HG02973 (cell line): ENCODE data around the gene HOXC13.

Source experiments
- ATAC-seq: cut with Tn5 transposase; IDR thresholded peaks from one replicate; pipeline ENCODE4 v1.9.1; 2021; ENCODE audit warnings: moderate library complexity; ENCODE audit not compliant: unreplicated experiment

HOXC13 gene, protein sequence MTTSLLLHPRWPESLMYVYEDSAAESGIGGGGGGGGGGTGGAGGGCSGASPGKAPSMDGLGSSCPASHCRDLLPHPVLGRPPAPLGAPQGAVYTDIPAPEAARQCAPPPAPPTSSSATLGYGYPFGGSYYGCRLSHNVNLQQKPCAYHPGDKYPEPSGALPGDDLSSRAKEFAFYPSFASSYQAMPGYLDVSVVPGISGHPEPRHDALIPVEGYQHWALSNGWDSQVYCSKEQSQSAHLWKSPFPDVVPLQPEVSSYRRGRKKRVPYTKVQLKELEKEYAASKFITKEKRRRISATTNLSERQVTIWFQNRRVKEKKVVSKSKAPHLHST

DNA sequence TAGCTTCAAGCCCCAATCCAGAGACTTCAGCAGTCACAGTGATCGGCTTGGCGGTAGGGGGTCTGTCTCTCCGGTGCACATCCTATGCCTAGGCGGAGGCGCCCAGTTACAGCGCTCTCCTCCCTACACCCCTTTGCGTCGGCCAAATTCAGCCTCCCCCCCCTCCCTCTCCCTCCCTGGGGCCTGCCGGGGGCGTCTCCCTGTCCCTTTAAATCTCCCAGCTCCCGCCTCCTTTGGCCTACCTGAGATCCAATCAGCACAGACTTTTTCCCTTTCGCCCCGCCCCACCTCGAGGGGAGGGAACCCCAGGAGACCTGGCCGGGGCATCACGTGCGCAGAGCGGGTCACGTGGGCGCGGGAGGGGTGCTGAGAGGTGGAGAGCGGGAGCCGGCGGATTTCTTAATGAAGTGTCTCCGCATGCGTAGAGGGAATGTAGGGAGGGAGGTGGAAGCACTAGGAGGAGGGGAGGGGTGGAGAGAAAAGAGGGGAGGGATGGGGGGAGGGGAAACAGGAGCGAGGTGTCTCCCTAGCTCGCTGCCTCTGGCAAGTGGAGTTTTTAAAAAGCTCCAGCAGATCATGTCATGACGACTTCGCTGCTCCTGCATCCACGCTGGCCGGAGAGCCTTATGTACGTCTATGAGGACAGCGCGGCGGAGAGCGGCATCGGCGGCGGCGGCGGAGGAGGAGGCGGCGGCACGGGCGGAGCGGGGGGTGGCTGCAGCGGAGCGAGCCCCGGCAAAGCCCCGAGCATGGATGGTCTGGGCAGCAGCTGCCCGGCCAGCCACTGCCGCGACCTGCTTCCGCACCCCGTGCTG is at the start of gene HOXC13:
Gene HOXC13 (plus strand): TSS at position 506 of the 815 bp plus-strand sequence. CDS start 76 bp downstream, at position 582.
- no peak for ATAC-seq

- no peak for ATAC-seq
Observed at GRCh38 chr12:53890081-53890480, 48.5 kb upstream of the HOXC13 start.

DNA sequence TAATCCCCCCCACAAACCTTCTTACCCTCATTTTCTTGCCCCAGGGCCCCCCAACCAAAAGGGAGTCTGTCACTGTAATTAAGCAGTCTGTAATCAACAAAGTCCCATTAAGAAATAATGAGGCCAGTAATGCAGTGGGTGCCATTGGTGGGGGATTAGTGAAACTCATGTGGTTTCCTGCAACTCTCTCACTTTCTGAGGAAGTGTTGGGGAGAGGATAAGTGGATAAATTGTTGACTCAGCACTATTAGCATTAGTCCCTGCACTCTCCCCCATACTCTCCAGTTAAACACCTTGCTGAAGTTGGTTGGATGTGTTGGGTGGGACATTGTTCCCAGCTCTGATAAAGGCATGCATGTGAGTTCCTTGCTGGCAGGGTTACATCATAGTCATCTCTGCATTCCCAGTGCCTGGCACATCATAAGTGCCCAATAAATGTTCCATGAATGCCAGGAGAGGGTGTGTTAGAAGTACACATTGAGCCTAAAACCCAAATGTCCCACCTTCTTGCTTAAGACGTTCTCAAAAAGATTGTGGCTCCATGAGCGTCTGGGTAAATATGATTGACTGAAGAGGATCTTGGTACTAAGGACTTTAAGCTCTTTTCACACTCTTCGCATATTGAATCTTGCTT is 45.8 kb upstream of the HOXC13 start:
- ATAC-seq = no peak

- no peak for ATAC-seq
Observed at GRCh38 chr12:53899230-53899629, 39.4 kb upstream of the HOXC13 start.

GRCh38 chr12:53907103-53907502 is 31.5 kb upstream of the HOXC13 start:
- ATAC-seq = no peak

- no peak for ATAC-seq
Observed at GRCh38 chr12:53916788-53917655, 21.6 kb upstream of the HOXC13 start.

GRCh38 chr12:53924521-53925405 is 13.9 kb upstream of the HOXC13 start:
- ATAC-seq = no peak

DNA sequence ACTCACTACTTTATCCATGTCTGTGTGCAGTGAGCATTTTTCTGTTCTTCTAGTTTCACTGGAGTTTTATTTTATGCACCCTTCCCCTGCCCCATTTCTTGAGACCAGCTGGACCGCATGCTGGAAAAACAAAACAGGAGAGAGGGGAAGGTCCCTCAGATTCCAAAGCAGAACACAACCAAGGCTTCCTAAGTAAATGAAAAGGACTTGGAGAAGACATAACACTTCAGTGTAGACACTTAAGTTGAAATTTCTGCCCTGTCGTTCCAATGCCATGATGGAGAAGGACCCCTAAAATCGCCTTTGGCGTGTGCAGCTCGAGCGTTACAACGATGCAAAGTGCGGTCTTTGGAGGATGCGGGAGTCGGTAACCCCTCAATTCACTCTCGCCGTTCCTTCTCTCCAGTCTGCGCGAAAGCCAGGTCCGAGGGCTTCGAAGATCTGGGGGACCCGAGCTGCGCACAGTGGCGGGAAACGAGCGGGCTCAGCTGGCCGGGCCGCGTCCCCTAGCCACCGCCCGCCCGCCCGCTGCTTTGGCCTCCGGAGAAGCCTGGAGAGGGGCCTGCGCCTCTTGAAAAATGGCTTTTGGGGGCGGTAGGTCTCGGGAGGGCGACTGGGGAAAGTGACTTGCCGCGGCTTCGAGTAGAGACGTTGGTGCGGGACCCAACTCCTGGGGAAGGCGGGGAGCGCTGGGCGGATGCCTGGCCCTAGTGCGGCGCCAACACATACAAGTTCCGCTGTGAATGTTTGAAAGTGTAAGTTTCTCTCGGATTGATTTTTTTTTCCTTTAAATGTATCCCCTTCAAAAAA is 11.2 kb upstream of the HOXC13 start:
- no peak for ATAC-seq

GRCh38 chr12:53928054-53928835 is 10.4 kb upstream of the HOXC13 start:
- ATAC-seq = no peak

DNA sequence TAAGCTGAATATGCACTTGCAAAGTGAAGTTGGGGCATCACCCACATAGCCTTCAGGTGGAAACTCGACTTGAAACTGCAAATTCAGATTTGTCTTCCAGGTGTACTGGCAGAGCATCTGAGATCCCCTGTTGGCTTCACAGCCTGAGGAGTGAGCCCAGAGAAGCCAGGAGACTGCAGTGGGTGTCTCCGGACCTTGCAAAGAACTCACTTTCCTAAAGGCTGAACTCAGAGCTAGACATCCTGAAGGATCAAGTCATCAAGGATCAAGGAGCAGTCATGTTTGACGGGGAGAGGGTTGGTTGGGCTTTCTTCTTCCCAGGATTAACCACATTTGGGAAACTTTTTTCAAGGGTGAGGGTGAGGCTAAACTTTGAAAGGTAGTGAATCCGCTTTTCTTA is 9.1 kb upstream of the HOXC13 start:
- ATAC-seq = no peak

DNA sequence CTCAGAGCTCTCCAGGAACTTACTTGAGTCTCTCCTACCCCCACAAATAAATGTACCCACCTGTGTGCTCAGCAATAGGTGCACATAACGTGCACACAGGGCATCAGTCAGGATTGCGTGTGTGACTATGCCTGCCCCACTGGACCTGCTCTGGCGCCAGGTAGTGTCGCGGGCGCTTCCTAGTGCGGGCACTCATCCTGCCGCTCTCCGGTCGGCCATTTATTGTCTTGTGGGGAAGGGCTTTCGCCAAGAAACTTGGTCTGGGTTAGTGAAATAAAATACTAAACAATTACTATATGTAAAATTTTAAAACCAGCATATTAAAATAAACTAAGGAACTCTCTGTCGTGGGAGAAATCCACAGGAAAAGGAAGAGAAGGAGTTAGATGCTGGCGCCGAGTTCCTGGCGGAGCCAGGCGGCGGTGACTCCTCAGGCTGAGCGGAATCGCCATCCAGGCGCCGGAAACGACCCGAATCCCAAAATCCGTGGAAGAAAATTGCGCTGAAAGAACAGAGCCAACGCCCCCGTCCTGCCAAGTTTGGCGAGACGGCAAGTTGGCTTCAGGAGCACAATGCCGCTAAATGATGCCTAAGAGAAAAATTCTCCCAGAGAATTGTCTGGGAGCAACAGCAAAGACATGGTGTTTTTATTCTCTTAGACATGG is 7.9 kb upstream of the HOXC13 start:
- no peak for ATAC-seq

DNA sequence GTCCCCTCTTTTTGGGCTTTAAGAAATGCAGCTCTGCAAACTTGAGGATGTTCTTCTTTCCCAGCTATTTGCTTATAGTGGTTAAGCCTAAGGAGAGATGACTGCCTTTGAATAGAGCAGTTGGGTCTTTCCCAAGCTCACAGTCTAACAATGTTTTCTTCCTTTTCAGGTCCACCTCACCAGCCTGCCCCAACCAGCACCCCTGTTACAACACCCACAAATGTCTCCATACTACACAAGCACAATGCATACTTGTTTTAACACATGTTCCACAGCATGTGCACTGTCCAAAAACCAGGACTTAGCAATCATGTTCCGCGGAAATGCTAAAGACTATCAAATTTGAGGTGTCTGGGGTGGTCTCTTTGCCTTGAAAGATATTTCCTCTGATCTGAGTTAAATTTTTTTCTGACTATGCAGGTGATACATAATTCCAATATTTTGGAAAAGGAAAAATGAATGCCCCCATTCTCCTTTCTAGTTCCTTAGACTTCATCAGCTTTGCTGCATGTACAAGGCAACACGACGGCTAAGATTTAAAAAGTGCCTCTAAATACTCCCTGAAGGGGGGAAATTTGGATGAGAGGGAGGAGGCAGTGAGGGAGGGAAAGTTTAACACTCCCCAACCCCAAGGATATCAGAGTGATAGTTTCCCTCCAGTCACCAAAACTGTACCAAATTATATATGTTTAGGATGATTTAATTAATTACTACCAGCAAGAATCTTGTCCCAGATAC is 6.6 kb upstream of the HOXC13 start:
- no peak for ATAC-seq

DNA sequence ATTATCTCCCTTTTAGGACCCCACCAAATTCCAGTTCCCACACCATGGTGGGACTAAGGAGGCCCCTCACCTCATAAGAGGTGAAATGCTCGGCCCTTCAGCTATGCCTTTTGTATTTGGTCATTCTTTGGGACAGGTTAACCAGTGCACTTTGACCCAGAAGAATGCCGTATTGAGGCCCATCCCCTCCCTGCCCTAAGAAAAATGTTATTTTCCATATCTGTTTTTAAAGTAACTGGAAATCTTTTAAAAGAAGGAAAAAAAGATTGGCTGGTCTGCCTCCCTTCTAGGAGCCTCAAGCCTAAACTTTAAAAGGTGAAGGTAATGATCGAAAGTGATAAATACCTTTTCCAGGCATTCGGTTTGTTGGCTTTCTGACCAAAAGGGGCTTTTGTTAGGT is 5.7 kb upstream of the HOXC13 start:
- ATAC-seq = no peak

GRCh38 chr12:53935383-53936341 is 3.0 kb upstream of the HOXC13 start:
- no peak for ATAC-seq

GRCh38 chr12:53937099-53937498 is 1.5 kb upstream of the HOXC13 start:
- no peak for ATAC-seq
